IMR-90 (cell line): ENCODE results near the gene RASSF10. TPM values are rescaled to one million over a fixed set of nuclear protein-coding genes. Genes with fewer than 3 reads are reported as not detected.

ENCODE experiments used
- ATAC-seq: fragments of 200-7000 bp; cut with Tn5 transposase; 2 replicates; pipeline ENCODE4 v1.9.1; 2020; ENCODE audit warnings: low read depth, mild to moderate bottlenecking, moderate library complexity
- BruUV-seq: library from RNA; stranded (reverse); fragments of 400-500 nt; replicated peaks from 2 replicates; lab custom pipeline; 2021; lab: Mats Ljungman, UMichigan
- CTCF ChIA-PET: fragments of 300-600 bp; formaldehyde crosslinking; extraction: SDS; loops from one replicate; lab custom pipeline; 2021; ENCODE audit warnings: antibody characterized with exemption; lab: Yijun Ruan, JAX
- POLR2A ChIA-PET: fragments of 300-600 bp; sonication (Branson Sonifier 250); formaldehyde crosslinking; loops from one replicate; lab custom pipeline; 2022; ENCODE audit warnings: antibody characterized with exemption; ENCODE audit not compliant: unreplicated experiment; lab: Charles Lee
- DNase-seq: peaks from one replicate; pipeline ENCODE4 v3.0.0; 2013
- H2AFZ ChIP-seq: replicated peaks from 2 replicates; pipeline ENCODE3; 2013; ENCODE audit warnings: low read length, mild to moderate bottlenecking; ENCODE audit not compliant: poor library complexity
- H2AK5ac ChIP-seq: 2 replicates; pipeline ENCODE4 v1.6.1; 2013; ENCODE audit warnings: low read depth, low read length, inconsistent platforms
- H2AK9ac ChIP-seq: replicated peaks from 2 replicates; pipeline ENCODE3; 2013; ENCODE audit warnings: mild to moderate bottlenecking, low read depth, low read length, moderate library complexity; ENCODE audit not compliant: poor library complexity
- H2BK120ac ChIP-seq: 2 replicates; pipeline ENCODE4 v1.6.1; 2013; ENCODE audit warnings: low read depth, low read length, inconsistent platforms
- H2BK15ac ChIP-seq: 3 replicates; pipeline ENCODE4 v1.6.1; 2013; ENCODE audit warnings: low read depth, low read length, inconsistent platforms
- H2BK20ac ChIP-seq: 2 replicates; pipeline ENCODE4 v1.6.1; 2013; ENCODE audit warnings: low read depth, mild to moderate bottlenecking, inconsistent platforms, low read length, moderate library complexity
- H2BK5ac ChIP-seq: 2 replicates; pipeline ENCODE4 v1.6.1; 2013; ENCODE audit warnings: mild to moderate bottlenecking, low read depth, low read length, inconsistent platforms; ENCODE audit not compliant: poor library complexity, severe bottlenecking
- H3K14ac ChIP-seq: replicated peaks from 2 replicates; pipeline ENCODE4 v1.6.1; 2013; ENCODE audit warnings: low read depth, low read length, inconsistent platforms
- H3K18ac ChIP-seq: 2 replicates; pipeline ENCODE4 v1.6.1; 2013; ENCODE audit warnings: low read depth, low read length, control low read depth
- H3K23ac ChIP-seq: 2 replicates; pipeline ENCODE4 v1.6.1; 2013; ENCODE audit warnings: low read depth, low read length, inconsistent platforms
- H3K27ac ChIP-seq: 2 replicates; pipeline ENCODE4 v1.5.1; 2013; ENCODE audit warnings: mild to moderate bottlenecking, control low read depth, low read length; ENCODE audit not compliant: insufficient read depth
- H3K27me3 ChIP-seq: 2 replicates; pipeline ENCODE4 v1.6.1; 2013; ENCODE audit warnings: low read length; ENCODE audit not compliant: control insufficient read depth, insufficient read depth
- H3K36me3 ChIP-seq: 2 replicates; pipeline ENCODE4 v1.6.1; 2013; ENCODE audit warnings: low read length, mixed read lengths; ENCODE audit not compliant: control insufficient read depth, insufficient read depth
- H3K4ac ChIP-seq: 2 replicates; pipeline ENCODE4 v1.6.1; 2013; ENCODE audit warnings: low read depth, low read length, inconsistent platforms
- H3K4me1 ChIP-seq: 2 replicates; pipeline ENCODE4 v1.6.1; 2013; ENCODE audit warnings: low read length, mixed read lengths; ENCODE audit not compliant: control insufficient read depth, insufficient read depth
- H3K4me2 ChIP-seq: 2 replicates; pipeline ENCODE4 v1.6.1; 2013; ENCODE audit warnings: low read depth, mild to moderate bottlenecking, control low read depth, low read length, moderate library complexity
- H3K4me3 ChIP-seq: 2 replicates; pipeline ENCODE4 v1.5.1; 2013; ENCODE audit warnings: low read depth, mild to moderate bottlenecking, control low read depth, low read length, moderate library complexity; ENCODE audit not compliant: insufficient read depth
- H3K56ac ChIP-seq: 2 replicates; pipeline ENCODE4 v1.6.1; 2013; ENCODE audit warnings: low read length, inconsistent platforms; ENCODE audit not compliant: insufficient read depth; ENCODE audit errors: extremely low read depth
- H3K79me1 ChIP-seq, 2 experiments: 2 replicates each; pipeline ENCODE4 v1.6.1; 2013; ENCODE audit warnings: low read length in 2 of 2, inconsistent platforms in 1 of 2, low read depth in 1 of 2
- H3K9ac ChIP-seq: 2 replicates; pipeline ENCODE4 v1.6.1; 2013; ENCODE audit warnings: low read depth, low read length, control low read depth
- H3K9me1 ChIP-seq: 2 replicates; pipeline ENCODE4 v1.6.1; 2013; ENCODE audit warnings: low read length, inconsistent platforms; ENCODE audit not compliant: insufficient read depth
- H3K9me3 ChIP-seq: 2 replicates; pipeline ENCODE4 v1.6.1; 2013; ENCODE audit warnings: low read length; ENCODE audit not compliant: control insufficient read depth, insufficient read depth
- H4K20me1 ChIP-seq: 2 replicates; pipeline ENCODE4 v1.6.1; 2013; ENCODE audit warnings: low read length, inconsistent platforms; ENCODE audit not compliant: insufficient read depth
- H4K5ac ChIP-seq: 2 replicates; pipeline ENCODE4 v1.6.1; 2013; ENCODE audit warnings: mild to moderate bottlenecking, low read depth, low read length, control low read depth
- H4K8ac ChIP-seq, 2 experiments: 2 replicates each; pipeline ENCODE4 v1.6.1; 2013; ENCODE audit warnings: low read depth in 2 of 2, low read length in 2 of 2, control low read depth in 1 of 2, inconsistent platforms in 1 of 2
- H4K91ac ChIP-seq: 2 replicates; pipeline ENCODE4 v1.6.1; 2013; ENCODE audit warnings: low read depth, low read length, inconsistent platforms; ENCODE audit not compliant: insufficient read depth
- CEBPB ChIP-seq: IDR thresholded peaks from 2 replicates; pipeline ENCODE4 v1.6.1; 2012; ENCODE audit warnings: low read depth, low read length, improper control_type of control experiment
- FOS ChIP-seq: fragments of 150-350 bp; IDR thresholded peaks from 2 replicates; pipeline ENCODE4 v1.6.1; 2016; ENCODE audit warnings: low read depth, low read length
- MAFK ChIP-seq: IDR thresholded peaks from 2 replicates; pipeline ENCODE4 v1.6.1; 2012; ENCODE audit warnings: low read depth, low read length, improper control_type of control experiment
- MAZ ChIP-seq: IDR thresholded peaks from 2 replicates; pipeline ENCODE4 v1.6.1; 2012; ENCODE audit warnings: low read depth, mild to moderate bottlenecking, low read length, improper control_type of control experiment, moderate library complexity, borderline replicate concordance
- MXI1 ChIP-seq: IDR thresholded peaks from 2 replicates; pipeline ENCODE4 v1.6.1; 2012; ENCODE audit warnings: low read depth, mild to moderate bottlenecking, low read length, moderate library complexity, borderline replicate concordance
- POLR2A ChIP-seq: IDR thresholded peaks from 2 replicates; pipeline ENCODE4 v1.6.1; 2012; ENCODE audit warnings: mild to moderate bottlenecking, low read depth, low read length
- RAD21 ChIP-seq: IDR thresholded peaks from 2 replicates; pipeline ENCODE4 v1.6.1; 2012; ENCODE audit warnings: low read length, improper control_type of control experiment
- RCOR1 ChIP-seq: IDR thresholded peaks from 2 replicates; pipeline ENCODE4 v1.6.1; 2012; ENCODE audit warnings: mild to moderate bottlenecking, low read length, improper control_type of control experiment; ENCODE audit not compliant: insufficient replicate concordance
- RFX5 ChIP-seq: IDR thresholded peaks from 2 replicates; pipeline ENCODE4 v1.8.0; 2012; ENCODE audit warnings: low read depth, mild to moderate bottlenecking, low read length, moderate library complexity
- SMC3 ChIP-seq: fragments of 150-350 bp; IDR thresholded peaks from 2 replicates; pipeline ENCODE4 v1.6.1; 2016; ENCODE audit warnings: low read depth, mild to moderate bottlenecking, antibody characterized with exemption, low read length, moderate library complexity
- WGBS, 2 experiments: methylation state at CpG; one replicate each; pipeline versions ENCODE4 v1.1.5 to v1.1.7; 2013; ENCODE audit warnings: missing lambda C conversion rate in 2 of 2; ENCODE audit not compliant: insufficient read length in 1 of 2; ENCODE audit errors: extremely low coverage in 2 of 2; 5-methylcytosine and 5-hydroxymethylcytosine counted together
- dilution Hi-C: fragments of 300-500 bp; cut with HindIII; formaldehyde crosslinking; loops from one replicate; pipeline ENCODE4 v1.14.3; 2018; ENCODE audit warnings: low sequenced_read_pairs; ENCODE audit not compliant: unreplicated experiment
- in situ Hi-C: fragments of 300-500 bp; cut with MboI; formaldehyde crosslinking; loops from 3 replicates; pipeline ENCODE4 v1.14.3; 2019; ENCODE audit warnings: low sequenced_read_pairs, inconsistent platforms, mixed read lengths
- intact Hi-C: fragments of 100-400 bp; cut with micrococcal nuclease; formaldehyde crosslinking; loops from 2 replicates; pipeline ENCODE4 v1.10.0; 2022
- polyA plus RNA-seq, 3 experiments: library from polyadenylated mRNA; depleted of rRNA; stranded (reverse); fragments of >200 nt; gene quantifications; 2 replicates each; pipeline ENCODE4 v1.2.3, GENCODE V29; 2012; ENCODE audit warnings: low replicate concordance in 1 of 3
- total RNA-seq: library from RNA; depleted of rRNA; stranded (reverse); fragments of >200 nt; gene quantifications from 2 replicates; pipeline ENCODE4 v1.2.3, GENCODE V29; 2012
- TF ChIP-seq, protein P1 (sequence below): fragments of 150-350 bp; IDR thresholded peaks from 2 replicates; pipeline ENCODE4 v1.6.1; 2017; ENCODE audit warnings: mild to moderate bottlenecking, antibody characterized with exemption, low read length, low read depth
- TF ChIP-seq, protein P2 (sequence below): fragments of 150-350 bp; IDR thresholded peaks from 2 replicates; pipeline ENCODE4 v1.6.1; 2016; ENCODE audit warnings: low read depth, mild to moderate bottlenecking, low read length, moderate library complexity, borderline replicate concordance

The RASSF10 gene
- total and polyA plus RNA-seq, 2 of the 4 experiments (the other 2 are of a cell fraction) = not detected

DNA sequence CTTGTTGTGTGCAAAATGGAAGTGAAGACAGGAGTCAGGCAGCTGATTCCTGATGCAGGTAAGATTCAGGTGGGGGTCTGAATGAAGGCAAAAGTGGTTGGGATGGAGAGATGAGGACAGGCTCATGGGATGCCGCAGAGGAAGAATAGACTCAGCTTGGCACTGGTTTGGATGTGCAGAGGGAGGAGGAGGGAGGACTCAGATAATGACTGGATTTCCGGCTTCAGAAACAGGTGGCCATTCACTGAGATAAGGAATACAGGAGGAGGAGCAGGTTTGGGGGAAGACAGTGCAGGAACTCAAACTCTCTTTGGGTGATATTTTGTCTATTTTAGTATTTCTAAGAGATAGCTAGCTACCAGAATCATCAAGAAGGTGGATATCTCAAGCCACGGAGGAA, 19.2 kb downstream of the RASSF10 start:
- Histone ChIP-seq H3K4me2 (no peak overlapping the region), H2BK20ac (no peak overlapping the region), H3K18ac (no peak overlapping the region), H3K79me1 (no peaks in the 10 kb centered on the region), H3K56ac (no peak overlapping the region), H3K27me3 (peaks cover 50% of the 10 kb centered on the region), H2BK5ac (no peak overlapping the region), H3K4ac (no peak overlapping the region), H3K9ac (no peak overlapping the region), H3K14ac (no peak overlapping the region), H3K36me3 (no peaks in the 10 kb centered on the region), H4K5ac (no peak overlapping the region), H2AK9ac (no peak overlapping the region), H2AFZ (no peak overlapping the region), H3K4me1 (no peaks in the 10 kb centered on the region), H4K91ac (no peak overlapping the region), H2AK5ac (no peak overlapping the region), H3K4me3 (no peak overlapping the region), H3K9me3 (no peaks in the 10 kb centered on the region), H2BK120ac (no peak overlapping the region), H2BK15ac (no peak overlapping the region), H3K27ac (no peak overlapping the region), H4K8ac (no peak overlapping the region), H3K9me1 (no peaks in the 10 kb centered on the region), H4K20me1 (no peaks in the 10 kb centered on the region), H3K23ac (no peak overlapping the region)
- TF ChIP-seq FOS (no peak), RCOR1 (no peak), MAFK (no peak), SMC3 (no peak), CEBPB (no peak), POLR2A (no peak), RFX5 (no peak), MXI1 (no peak), MAZ (no peak), RAD21 (no peak)
- TF ChIP-seq, protein P1, sequence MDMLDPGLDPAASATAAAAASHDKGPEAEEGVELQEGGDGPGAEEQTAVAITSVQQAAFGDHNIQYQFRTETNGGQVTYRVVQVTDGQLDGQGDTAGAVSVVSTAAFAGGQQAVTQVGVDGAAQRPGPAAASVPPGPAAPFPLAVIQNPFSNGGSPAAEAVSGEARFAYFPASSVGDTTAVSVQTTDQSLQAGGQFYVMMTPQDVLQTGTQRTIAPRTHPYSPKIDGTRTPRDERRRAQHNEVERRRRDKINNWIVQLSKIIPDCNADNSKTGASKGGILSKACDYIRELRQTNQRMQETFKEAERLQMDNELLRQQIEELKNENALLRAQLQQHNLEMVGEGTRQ = no peak
- TF ChIP-seq, protein P2, sequence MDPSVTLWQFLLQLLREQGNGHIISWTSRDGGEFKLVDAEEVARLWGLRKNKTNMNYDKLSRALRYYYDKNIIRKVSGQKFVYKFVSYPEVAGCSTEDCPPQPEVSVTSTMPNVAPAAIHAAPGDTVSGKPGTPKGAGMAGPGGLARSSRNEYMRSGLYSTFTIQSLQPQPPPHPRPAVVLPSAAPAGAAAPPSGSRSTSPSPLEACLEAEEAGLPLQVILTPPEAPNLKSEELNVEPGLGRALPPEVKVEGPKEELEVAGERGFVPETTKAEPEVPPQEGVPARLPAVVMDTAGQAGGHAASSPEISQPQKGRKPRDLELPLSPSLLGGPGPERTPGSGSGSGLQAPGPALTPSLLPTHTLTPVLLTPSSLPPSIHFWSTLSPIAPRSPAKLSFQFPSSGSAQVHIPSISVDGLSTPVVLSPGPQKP = no peak
- intact Hi-C loops = no loop called here
- no CpG with 5 or more reads among the region's 3 CpGs for WGBS, 2 experiments
- dilution Hi-C loops = no loop called here
- CTCF ChIA-PET = no interaction called here
- ATAC-seq = no peak
- POLR2A ChIA-PET = no interaction called here
- no peak for DNase-seq
- BruUV-seq = no TSS peak
- in situ Hi-C loops = no loop called here
